GM11168 (cell line): ENCODE measurements around the gene CP.

Source experiments
- in situ Hi-C: fragments of 300-500 bp; cut with MboI; formaldehyde crosslinking; loops from one replicate; pipeline ENCODE4 v1.12.0; 2022; ENCODE audit warnings: low sequenced_read_pairs; ENCODE audit not compliant: unreplicated experiment

The CP gene

DNA sequence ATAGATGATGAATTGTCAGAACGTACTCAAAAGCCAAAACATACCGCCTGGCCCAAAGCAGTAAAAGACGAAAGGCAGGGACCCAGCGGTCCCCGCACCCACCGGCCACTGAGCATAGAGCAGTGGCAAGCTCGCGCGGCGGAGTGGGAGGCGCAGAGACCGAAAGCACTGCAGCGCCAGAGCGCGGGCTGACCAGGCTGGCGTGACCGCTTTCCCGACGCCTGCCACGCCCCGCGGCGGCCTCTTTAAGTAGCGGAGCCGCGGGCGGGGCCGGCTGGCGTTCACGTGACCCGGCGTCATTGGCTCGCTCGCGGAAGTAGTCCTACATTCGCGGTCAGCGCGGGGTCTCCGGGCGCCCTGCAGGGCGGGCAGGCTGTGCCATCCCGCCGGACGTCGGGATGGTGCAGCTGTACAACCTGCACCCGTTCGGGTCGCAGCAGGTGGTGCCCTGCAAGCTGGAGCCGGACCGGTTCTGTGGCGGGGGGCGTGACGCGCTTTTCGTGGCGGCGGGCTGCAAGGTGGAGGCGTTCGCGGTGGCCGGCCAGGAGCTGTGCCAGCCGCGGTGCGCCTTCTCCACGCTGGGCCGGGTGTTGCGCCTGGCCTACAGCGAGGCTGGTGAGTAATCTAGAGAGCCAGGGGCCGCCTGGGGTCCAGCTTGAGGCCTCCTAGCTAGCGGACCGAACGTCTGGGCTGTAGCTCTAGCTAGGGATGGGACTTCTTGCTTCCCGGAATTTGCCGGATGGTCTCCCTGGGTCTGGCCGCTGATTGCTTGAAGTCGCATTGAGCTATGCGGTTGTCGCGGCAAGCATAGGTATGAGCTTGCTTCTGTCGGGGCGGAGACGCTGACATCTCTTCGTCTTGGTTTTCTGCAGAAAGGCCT, 92.1 kb downstream of the CP start, which contains the start of gene HPS3:
HPS3 (plus strand) TSS at position 313 of the 880 bp plus-strand sequence; CDS start at position 399, 86 bp downstream.
- in situ Hi-C loops, result no loop called here

GRCh38 chr3:149128821-149129220, 92.8 kb downstream of the CP start:
- in situ Hi-C loops, result no loop called here

GRCh38 chr3:149122721-149123578, 98.7 kb downstream of the CP start:
- in situ Hi-C loops, result no loop called here
